ENCODE results near the gene ZNF346. TPM values are rescaled to one million over a fixed set of nuclear protein-coding genes. Genes with fewer than 3 reads are reported as not detected.
A peak's percentile ranks its signal among the peaks of the same experiment; 100 is the strongest.

ZNF346 gene
- total RNA-seq, 6 donors from 2014 or later: 9.3 to 31.4 (median 16.8) TPM

DNA sequence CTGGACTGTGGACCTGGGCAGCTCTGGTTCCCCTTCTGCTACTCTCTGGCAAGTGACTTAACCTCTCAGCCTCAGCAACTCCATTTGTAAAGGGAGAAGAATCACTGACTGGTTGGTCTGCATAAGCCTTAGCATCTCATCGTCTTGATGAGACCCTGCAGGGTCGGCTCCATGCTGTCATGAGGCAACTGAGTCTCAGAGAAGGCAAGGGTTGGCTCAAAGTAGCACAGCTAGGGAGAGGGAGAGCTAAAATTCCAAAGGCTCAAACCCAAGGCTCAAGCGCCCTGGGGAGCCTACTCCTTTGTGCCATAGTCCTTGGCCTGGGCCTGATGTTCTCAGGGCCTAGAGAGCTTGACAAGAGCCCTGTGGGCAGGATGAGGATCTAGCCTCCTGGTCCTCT is 68.7 kb downstream of the ZNF346 start:
- 90% methylated on average over 3 of the region's 3 CpGs; no CpG with 5 or more reads in 1 of the 2 donors for WGBS, 2 donors
- Histone ChIP-seq H3K9me3 (no peaks in the 10 kb centered on the region), H3K4me1 (peaks cover 26 to 38% (median 33%) of the 10 kb centered on the region in 4 donors), H3K36me3 (no peaks in the 10 kb centered on the region), H3K27me3 (no peaks in the 10 kb centered on the region), H3K27ac (peak overlapping the region in 1 of 4 donors; percentile 68), H3K4me3 (no peak overlapping the region)
- TF ChIP-seq POLR2AphosphoS5 (IDR thresholded peaks at IDR 0.05) (no peak), POLR2A (IDR thresholded peaks at IDR 0.05) (no peak), EP300 (IDR thresholded peaks at IDR 0.05) (no peak)
- TF ChIP-seq, protein P1, sequence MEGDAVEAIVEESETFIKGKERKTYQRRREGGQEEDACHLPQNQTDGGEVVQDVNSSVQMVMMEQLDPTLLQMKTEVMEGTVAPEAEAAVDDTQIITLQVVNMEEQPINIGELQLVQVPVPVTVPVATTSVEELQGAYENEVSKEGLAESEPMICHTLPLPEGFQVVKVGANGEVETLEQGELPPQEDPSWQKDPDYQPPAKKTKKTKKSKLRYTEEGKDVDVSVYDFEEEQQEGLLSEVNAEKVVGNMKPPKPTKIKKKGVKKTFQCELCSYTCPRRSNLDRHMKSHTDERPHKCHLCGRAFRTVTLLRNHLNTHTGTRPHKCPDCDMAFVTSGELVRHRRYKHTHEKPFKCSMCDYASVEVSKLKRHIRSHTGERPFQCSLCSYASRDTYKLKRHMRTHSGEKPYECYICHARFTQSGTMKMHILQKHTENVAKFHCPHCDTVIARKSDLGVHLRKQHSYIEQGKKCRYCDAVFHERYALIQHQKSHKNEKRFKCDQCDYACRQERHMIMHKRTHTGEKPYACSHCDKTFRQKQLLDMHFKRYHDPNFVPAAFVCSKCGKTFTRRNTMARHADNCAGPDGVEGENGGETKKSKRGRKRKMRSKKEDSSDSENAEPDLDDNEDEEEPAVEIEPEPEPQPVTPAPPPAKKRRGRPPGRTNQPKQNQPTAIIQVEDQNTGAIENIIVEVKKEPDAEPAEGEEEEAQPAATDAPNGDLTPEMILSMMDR (IDR thresholded peaks at IDR 0.05): no peak
- ATAC-seq (ENCODE audit: low FRiP score in 2 of 2) (no peak), DNase-seq (no peak)

DNA sequence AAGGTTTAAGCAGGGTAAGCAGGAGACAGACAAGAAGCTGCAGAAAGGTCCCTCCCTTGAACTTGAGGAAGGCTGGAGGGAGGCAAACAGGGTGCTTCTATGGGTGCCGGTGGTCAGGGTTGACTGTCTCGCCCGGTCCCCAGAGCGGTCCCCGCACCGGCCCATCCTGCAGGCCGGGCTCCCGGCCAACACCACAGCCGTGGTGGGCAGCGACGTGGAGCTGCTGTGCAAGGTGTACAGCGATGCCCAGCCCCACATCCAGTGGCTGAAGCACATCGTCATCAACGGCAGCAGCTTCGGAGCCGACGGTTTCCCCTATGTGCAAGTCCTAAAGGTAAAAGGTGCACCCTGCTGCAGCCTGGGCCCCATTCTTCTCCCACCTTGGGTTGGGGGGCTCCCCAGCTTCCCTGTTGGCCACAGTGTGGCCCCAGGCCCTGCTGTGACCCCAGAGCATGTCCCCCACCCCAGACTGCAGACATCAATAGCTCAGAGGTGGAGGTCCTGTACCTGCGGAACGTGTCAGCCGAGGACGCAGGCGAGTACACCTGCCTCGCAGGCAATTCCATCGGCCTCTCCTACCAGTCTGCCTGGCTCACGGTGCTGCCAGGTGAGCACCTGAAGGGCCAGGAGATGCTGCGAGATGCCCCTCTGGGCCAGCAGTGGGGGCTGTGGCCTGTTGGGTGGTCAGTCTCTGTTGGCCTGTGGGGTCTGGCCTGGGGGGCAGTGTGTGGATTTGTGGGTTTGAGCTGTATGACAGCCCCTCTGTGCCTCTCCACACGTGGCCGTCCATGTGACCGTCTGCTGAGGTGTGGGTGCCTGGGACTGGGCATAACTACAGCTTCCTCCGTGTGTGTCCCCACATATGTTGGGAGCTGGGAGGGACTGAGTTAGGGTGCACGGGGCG is 69.9 kb downstream of the ZNF346 start:
- Histone ChIP-seq H3K4me3 (no peak overlapping the region), H3K9me3 (no peaks in the 10 kb centered on the region), H3K27ac (peak overlapping the region in 2 of 4 donors; percentile 48 to 68), H3K4me1 (peaks cover 17 to 31% (median 24%) of the 10 kb centered on the region in 4 donors), H3K36me3 (no peaks in the 10 kb centered on the region), H3K27me3 (no peaks in the 10 kb centered on the region)
- TF ChIP-seq EP300 (IDR thresholded peaks at IDR 0.05): no peak
- no peak for TF ChIP-seq POLR2AphosphoS5 (IDR thresholded peaks at IDR 0.05)
- no peak for TF ChIP-seq POLR2A (IDR thresholded peaks at IDR 0.05)
- TF ChIP-seq, protein P1 (IDR thresholded peaks at IDR 0.05): no peak
- DNase-seq (peak in 1 of 2 donors; percentile 77), ATAC-seq (ENCODE audit: low FRiP score in 2 of 2) (no peak)
- 87 to 100% methylated on average over 3 to 27 of the region's 32 CpGs for WGBS, 2 donors

DNA sequence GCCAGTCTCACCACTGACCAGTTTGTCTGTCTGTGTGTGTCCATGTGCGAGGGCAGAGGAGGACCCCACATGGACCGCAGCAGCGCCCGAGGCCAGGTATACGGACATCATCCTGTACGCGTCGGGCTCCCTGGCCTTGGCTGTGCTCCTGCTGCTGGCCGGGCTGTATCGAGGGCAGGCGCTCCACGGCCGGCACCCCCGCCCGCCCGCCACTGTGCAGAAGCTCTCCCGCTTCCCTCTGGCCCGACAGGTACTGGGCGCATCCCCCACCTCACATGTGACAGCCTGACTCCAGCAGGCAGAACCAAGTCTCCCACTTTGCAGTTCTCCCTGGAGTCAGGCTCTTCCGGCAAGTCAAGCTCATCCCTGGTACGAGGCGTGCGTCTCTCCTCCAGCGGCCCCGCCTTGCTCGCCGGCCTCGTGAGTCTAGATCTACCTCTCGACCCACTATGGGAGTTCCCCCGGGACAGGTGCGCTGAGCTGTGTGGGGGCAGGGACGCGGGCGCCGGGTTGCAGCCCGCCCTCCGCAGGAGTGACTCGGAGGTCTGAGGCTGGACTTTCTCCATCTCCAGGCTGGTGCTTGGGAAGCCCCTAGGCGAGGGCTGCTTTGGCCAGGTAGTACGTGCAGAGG is 70.7 kb downstream of the ZNF346 start:
- Histone ChIP-seq H3K27ac (peak overlapping the region in 2 of 4 donors; percentile 48 to 68), H3K4me1 (peaks cover 15 to 29% (median 22%) of the 10 kb centered on the region in 4 donors), H3K9me3 (no peaks in the 10 kb centered on the region), H3K27me3 (no peaks in the 10 kb centered on the region), H3K4me3 (no peak overlapping the region), H3K36me3 (no peaks in the 10 kb centered on the region)
- no peak for DNase-seq
- WGBS, 2 donors: 92 to 95% methylated on average over 38 to 40 of the region's 40 CpGs
- no peak for ATAC-seq (ENCODE audit: low FRiP score in 2 of 2)
- TF ChIP-seq POLR2AphosphoS5 (IDR thresholded peaks at IDR 0.05): no peak
- TF ChIP-seq POLR2A (IDR thresholded peaks at IDR 0.05): no peak
- no peak for TF ChIP-seq EP300 (IDR thresholded peaks at IDR 0.05)

DNA sequence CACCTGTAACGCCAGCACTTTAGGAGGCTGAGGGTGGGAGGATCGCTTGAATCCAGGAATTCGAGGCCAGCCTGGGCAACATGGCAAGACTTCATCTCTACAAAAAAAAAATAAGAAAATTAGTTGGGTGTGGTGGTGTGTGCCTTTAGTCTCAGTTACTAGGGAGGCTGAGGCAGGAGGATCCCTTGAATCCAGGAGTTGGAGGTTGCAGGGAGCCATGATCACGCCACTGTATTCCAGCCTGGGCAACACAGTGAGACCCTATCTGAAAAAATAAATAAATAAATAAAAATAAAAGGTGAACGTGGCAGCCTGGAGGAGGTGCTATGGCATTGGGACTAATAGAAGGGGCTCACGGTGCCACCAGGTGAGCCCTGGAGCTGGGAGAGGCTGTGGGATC is 71.3 kb downstream of the ZNF346 start:
- peaks cover 15 to 29% (median 22%) of the 10 kb centered on the region in 4 donors for H3K4me1 ChIP-seq
- H3K4me3 ChIP-seq: no peak overlapping the region
- no peaks in the 10 kb centered on the region for H3K27me3 ChIP-seq
- 81 to 90% methylated on average over 6 of the region's 6 CpGs for WGBS, 2 donors
- TF ChIP-seq POLR2AphosphoS5 (IDR thresholded peaks at IDR 0.05): no peak
- TF ChIP-seq, protein P1 (IDR thresholded peaks at IDR 0.05): no peak
- ATAC-seq (ENCODE audit: low FRiP score in 2 of 2) (no peak), DNase-seq (no peak)
- no peaks in the 10 kb centered on the region for H3K9me3 ChIP-seq
- H3K27ac ChIP-seq: peak overlapping the region in 2 of 4 donors; percentile 49 to 68
- H3K36me3 ChIP-seq: no peaks in the 10 kb centered on the region

All from upper lobe of left lung (tissue), 6 donors.